Measurements from ENCODE around the gene ZRANB3. TPM values are rescaled to one million over a fixed set of nuclear protein-coding genes. Genes with fewer than 3 reads are reported as not detected.

The ZRANB3 gene
- total RNA-seq, 1 experiment from 2014 or later = 12.0 TPM

- no peak for TF ChIP-seq TCF7L2 (IDR thresholded peaks at IDR 0.05; ENCODE audit: borderline replicate concordance, extremely low read depth, insufficient read depth, insufficient read length)
- TF ChIP-seq EZH2 (IDR thresholded peaks at IDR 0.05) = no peak
- TF ChIP-seq FOSL1 (IDR thresholded peaks at IDR 0.05; ENCODE audit: low read depth) = no peak
- no peak for TF ChIP-seq POLR2AphosphoS5 (IDR thresholded peaks at IDR 0.05; ENCODE audit: low read depth, low read length)
- no peaks in the 10 kb centered on the region; the same call in 1 of the 2 replicates for H3K79me2 ChIP-seq (ENCODE audit: insufficient read depth, low read length)
- H3K4me3 ChIP-seq (replicated peaks in 1 of 2; ENCODE audit: low read depth in 1 of 2, low read length in 2 of 2) = no peak overlapping the region
- no TSS peak for BruUV-seq (replicated peaks)
- ATAC-seq (no peak), DNase-seq (ENCODE audit: low read depth, low spot score) (no peak)
- ChIA-PET RAD21 (ENCODE audit: low non-redundant PET in 1 of 2, low total read pairs in 2 of 2, uncharacterized antibody in 2 of 2, unreplicated experiment in 2 of 2) (no interaction called here), POLR2A (no interaction called here), CTCF (no interaction called here)
- H3K36me3 ChIP-seq (ENCODE audit: control insufficient read depth in 1 of 2, insufficient read depth in 2 of 2, low read length in 2 of 2) = no peaks in the 10 kb centered on the region; a peak in 1 of 4 replicates
- no peak overlapping the region for H2AFZ ChIP-seq (ENCODE audit: low read depth, low read length, poor library complexity, severe bottlenecking)
- no peaks in the 10 kb centered on the region for H3K27me3 ChIP-seq (ENCODE audit: insufficient read depth, low read length)
- no peak overlapping the region for H3K4me2 ChIP-seq (ENCODE audit: low read length)
- H4K20me1 ChIP-seq (ENCODE audit: insufficient read depth) = no peaks in the 10 kb centered on the region
- H3K9ac ChIP-seq (ENCODE audit: low read length) = no peak overlapping the region
- intact Hi-C loops (cut with micrococcal nuclease) = no loop called here
- H3K4me1 ChIP-seq (ENCODE audit: control insufficient read depth in 1 of 2, insufficient read depth in 2 of 2, low read length in 2 of 2) = no peaks in the 10 kb centered on the region
- H3K9me3 ChIP-seq (ENCODE audit: control insufficient read depth in 1 of 2, insufficient read depth in 1 of 2, low read depth in 1 of 2, low read length in 2 of 2) = peaks cover 5 to 7% of the 10 kb centered on the region in 2 experiments; a peak in 1 of 4 replicates
- no peaks in the 10 kb centered on the region for H3K9me2 ChIP-seq (ENCODE audit: insufficient read depth)
- H3K27ac ChIP-seq (ENCODE audit: low read depth, low read length) = no peak overlapping the region
Observed at GRCh38 chr2:135494917-135495316, 36.1 kb downstream of the ZRANB3 start.

- DNase-seq (ENCODE audit: low read depth, low spot score) = no peak
- ChIA-PET CTCF (no interaction called here), RAD21 (ENCODE audit: low non-redundant PET in 1 of 2, low total read pairs in 2 of 2, uncharacterized antibody in 2 of 2, unreplicated experiment in 2 of 2) (no interaction called here), POLR2A (no interaction called here)
- no peaks in the 10 kb centered on the region for H3K27me3 ChIP-seq (ENCODE audit: insufficient read depth, low read length)
- no TSS peak for BruUV-seq (replicated peaks)
- no peak overlapping the region for H3K27ac ChIP-seq (ENCODE audit: low read depth, low read length)
- intact Hi-C loops (cut with micrococcal nuclease) = no loop called here
- H3K4me3 ChIP-seq (replicated peaks in 1 of 2; ENCODE audit: low read depth in 1 of 2, low read length in 2 of 2) = no peak overlapping the region
- H3K9me2 ChIP-seq (ENCODE audit: insufficient read depth) = no peaks in the 10 kb centered on the region
- no peaks in the 10 kb centered on the region for H3K4me1 ChIP-seq (ENCODE audit: control insufficient read depth in 1 of 2, insufficient read depth in 2 of 2, low read length in 2 of 2)
- no peaks in the 10 kb centered on the region for H4K20me1 ChIP-seq (ENCODE audit: insufficient read depth)
- H3K9ac ChIP-seq (ENCODE audit: low read length) = no peak overlapping the region
- no peak overlapping the region for H2AFZ ChIP-seq (ENCODE audit: low read depth, low read length, poor library complexity, severe bottlenecking)
- H3K9me3 ChIP-seq (ENCODE audit: control insufficient read depth in 1 of 2, insufficient read depth in 1 of 2, low read depth in 1 of 2, low read length in 2 of 2) = peaks cover 5% of the 10 kb centered on the region in 2 experiments; a peak in 1 of 4 replicates
- H3K36me3 ChIP-seq (ENCODE audit: control insufficient read depth in 1 of 2, insufficient read depth in 2 of 2, low read length in 2 of 2) = no peaks in the 10 kb centered on the region; a peak in 1 of 4 replicates
- no peak overlapping the region for H3K4me2 ChIP-seq (ENCODE audit: low read length)
- no peaks in the 10 kb centered on the region; the same call in 1 of the 2 replicates for H3K79me2 ChIP-seq (ENCODE audit: insufficient read depth, low read length)
- ATAC-seq = no peak
- TF ChIP-seq MAX (IDR thresholded peaks at IDR 0.05) (no peak), POLR2AphosphoS5 (IDR thresholded peaks at IDR 0.05; ENCODE audit: low read depth, low read length) (no peak), ATF3 (IDR thresholded peaks at IDR 0.05) (no peak), ELF1 (IDR thresholded peaks at IDR 0.05; ENCODE audit: borderline replicate concordance, low read depth) (no peak), ZNF274 (IDR thresholded peaks at IDR 0.05; ENCODE audit: low read depth, low read length) (no peak), EGR1 (IDR thresholded peaks at IDR 0.05; ENCODE audit: low read depth) (no peak), SP1 (IDR thresholded peaks at IDR 0.05; ENCODE audit: low read depth) (no peak), JUND (IDR thresholded peaks at IDR 0.05) (no peak), SIN3A (IDR thresholded peaks at IDR 0.05; ENCODE audit: low read depth) (no peak), RAD21 (IDR thresholded peaks at IDR 0.05; ENCODE audit: low read depth) (no peak), CTCF (IDR thresholded peaks at IDR 0.05 in 2 of 3, conservative IDR thresholded peaks at IDR 0.05 in 1 of 3; ENCODE audit: borderline replicate concordance in 1 of 3, insufficient read depth in 1 of 3, low read depth in 2 of 3, low read length in 2 of 3) (no peak), SRF (IDR thresholded peaks at IDR 0.05; ENCODE audit: low read depth) (no peak), POLR2A (IDR thresholded peaks at IDR 0.05; ENCODE audit: borderline replicate concordance, extremely low read depth, insufficient read depth, insufficient read length) (no peak), TCF7L2 (IDR thresholded peaks at IDR 0.05; ENCODE audit: borderline replicate concordance, extremely low read depth, insufficient read depth, insufficient read length) (no peak), YY1 (IDR thresholded peaks at IDR 0.05; ENCODE audit: extremely low read depth, insufficient replicate concordance, low read depth, low read length) (no peak), ZBTB33 (IDR thresholded peaks at IDR 0.05; ENCODE audit: extremely low read depth, insufficient replicate concordance, low read length) (no peak)
Observed at GRCh38 chr2:135494503-135494902, 36.5 kb downstream of the ZRANB3 start.

Measured in HCT116 (cell line).